Sigmoid colon (tissue), 7 donors: ENCODE data around the gene FAM168B. TPM values are rescaled to one million over a fixed set of nuclear protein-coding genes. Genes with fewer than 3 reads are reported as not detected.

ENCODE experiments used
- DNase-seq: peaks from one replicate; pipeline ENCODE4 v3.0.0-alpha.2; 2019
- H3K27ac ChIP-seq, 4 donors: fragments of 200-600 bp; sonication (generic); one replicate each; pipeline ENCODE4 v1.5.1; 2016 to 2019; ENCODE audit warnings: mild to moderate bottlenecking in 1 of 4
- H3K27me3 ChIP-seq, 3 donors: fragments of 200-600 bp; sonication (generic); one replicate each; pipeline ENCODE4 v1.5.1; 2019; ENCODE audit warnings: mild to moderate bottlenecking in 1 of 3
- H3K36me3 ChIP-seq, 4 donors: fragments of 200-600 bp; sonication (generic); one replicate each; pipeline ENCODE4 v1.5.1; 2016 to 2019
- H3K4me1 ChIP-seq, 4 donors: fragments of 200-600 bp; sonication (generic); one replicate each; pipeline ENCODE4 v1.5.1; 2017 to 2019
- H3K4me3 ChIP-seq, 4 donors: fragments of 200-600 bp; sonication (generic); one replicate each; pipeline ENCODE4 v1.5.1; 2017 to 2019; ENCODE audit warnings: mild to moderate bottlenecking in 2 of 4, moderate library complexity in 1 of 4
- H3K9me3 ChIP-seq, 4 donors: fragments of 200-600 bp in 3 of 4; sonication (generic) in 3 of 4; one replicate each; pipeline versions ENCODE4 v1.5.1 to v1.6.1; 2013 to 2019
- CTCF ChIP-seq, 4 experiments: fragments of 450-650 bp in 3 of 4; fragments of 200-600 bp in 1 of 4; IDR thresholded peaks; one replicate each; pipeline ENCODE4 v1.5.1; 2016 to 2019; ENCODE audit warnings: antibody characterized with exemption in 4 of 4, mild to moderate bottlenecking in 3 of 4, moderate library complexity in 2 of 4
- EP300 ChIP-seq, 4 donors: sonication (generic); formaldehyde crosslinking; IDR thresholded peaks; one replicate each; pipeline ENCODE4 v1.6.1; 2017; ENCODE audit warnings: antibody characterized with exemption in 4 of 4
- POLR2A ChIP-seq, 2 donors: fragments of 450-650 bp; IDR thresholded peaks; one replicate each; pipeline ENCODE4 v1.6.1; 2016; ENCODE audit warnings: antibody characterized with exemption in 2 of 2, mild to moderate bottlenecking in 2 of 2, moderate library complexity in 2 of 2
- POLR2AphosphoS5 ChIP-seq, 4 donors: sonication (generic); formaldehyde crosslinking; IDR thresholded peaks; one replicate each; pipeline ENCODE4 v1.6.1; 2017; ENCODE audit warnings: antibody characterized with exemption in 4 of 4
- WGBS, 2 donors: extraction: QIAGEN DNeasy Blood & Tissue Kit; methylation state at CpG; one replicate each; pipeline ENCODE4 v1.1.7; 2013; 5-methylcytosine and 5-hydroxymethylcytosine counted together
- intact Hi-C: fragments of 100-400 bp; cut with DNase I; formaldehyde crosslinking; loops from one replicate; pipeline ENCODE4 v1.15.1; 2023
- polyA plus RNA-seq, 3 donors: library from polyadenylated mRNA; stranded (reverse); fragments of 200-250 nt; gene quantifications; one replicate each; pipeline ENCODE4 v1.2.3, GENCODE V29; 2013
- total RNA-seq, 4 donors: library from RNA; depleted of rRNA; stranded (reverse); fragments of >200 nt; gene quantifications; one replicate each; pipeline ENCODE4 v1.1.0, GENCODE V29; 2016
- donor health status: healthy with polysubstance abuse.
- donor health status: Bipolar disorder and iron deficiency.
- donor health status: healthy.

FAM168B gene
- total and polyA plus RNA-seq, 7 donors = 29.1 to 153 (median 125) TPM

GRCh38 chr2:131022731-131023130 lies 70.5 kb downstream of the FAM168B start:
- Histone ChIP-seq H3K9me3 (no peaks in the 10 kb centered on the region), H3K4me1 (no peaks in the 10 kb centered on the region), H3K36me3 (no peaks in the 10 kb centered on the region), H3K27ac (no peak overlapping the region), H3K27me3 (no peaks in the 10 kb centered on the region), H3K4me3 (no peak overlapping the region)
- intact Hi-C loops = no loop called here
- TF ChIP-seq EP300 (IDR thresholded peaks at IDR 0.05) = no peak
- TF ChIP-seq CTCF (IDR thresholded peaks at IDR 0.05) = no peak
- TF ChIP-seq POLR2AphosphoS5 (IDR thresholded peaks at IDR 0.05) = no peak
- 56 to 62% methylated on average over 1 of the region's 1 CpG for WGBS, 2 donors
- no peak for DNase-seq

GRCh38 chr2:131016826-131017741 lies 76.2 kb downstream of the FAM168B start:
- H3K36me3 ChIP-seq = no peaks in the 10 kb centered on the region
- no peak for DNase-seq
- no peak overlapping the region for H3K4me3 ChIP-seq
- no peaks in the 10 kb centered on the region for H3K4me1 ChIP-seq
- 31 to 50% methylated on average over 8 of the region's 8 CpGs for WGBS, 2 donors
- H3K9me3 ChIP-seq = no peaks in the 10 kb centered on the region
- H3K27ac ChIP-seq = no peak overlapping the region
- TF ChIP-seq CTCF (IDR thresholded peaks at IDR 0.05) (no peak), POLR2AphosphoS5 (IDR thresholded peaks at IDR 0.05) (no peak), EP300 (IDR thresholded peaks at IDR 0.05) (no peak), POLR2A (IDR thresholded peaks at IDR 0.05) (no peak)
- H3K27me3 ChIP-seq = no peaks in the 10 kb centered on the region
- intact Hi-C loops = no loop called here

- Histone ChIP-seq H3K4me3 (no peak overlapping the region), H3K36me3 (no peaks in the 10 kb centered on the region), H3K4me1 (no peaks in the 10 kb centered on the region), H3K27ac (no peak overlapping the region), H3K27me3 (peaks cover 0 to 7% (median 0%) of the 10 kb centered on the region in 3 donors), H3K9me3 (no peaks in the 10 kb centered on the region)
- TF ChIP-seq POLR2A (IDR thresholded peaks at IDR 0.05) (no peak), EP300 (IDR thresholded peaks at IDR 0.05) (no peak), CTCF (IDR thresholded peaks at IDR 0.05) (no peak), POLR2AphosphoS5 (IDR thresholded peaks at IDR 0.05) (no peak)
- DNase-seq = no peak
- intact Hi-C loops = no loop called here
- 83 to 92% methylated on average over 11 of the region's 11 CpGs for WGBS, 2 donors
Observed at GRCh38 chr2:131015764-131016163, 77.5 kb downstream of the FAM168B start.

- intact Hi-C loops = no loop called here
- no peak overlapping the region for H3K27ac ChIP-seq
- TF ChIP-seq EP300 (IDR thresholded peaks at IDR 0.05) (no peak), POLR2A (IDR thresholded peaks at IDR 0.05) (no peak), CTCF (IDR thresholded peaks at IDR 0.05) (no peak), POLR2AphosphoS5 (IDR thresholded peaks at IDR 0.05) (no peak)
- no peaks in the 10 kb centered on the region for H3K9me3 ChIP-seq
- no peaks in the 10 kb centered on the region for H3K36me3 ChIP-seq
- peaks cover 0 to 15% (median 0%) of the 10 kb centered on the region in 3 donors for H3K27me3 ChIP-seq
- no peak for DNase-seq
- no peak overlapping the region for H3K4me3 ChIP-seq
- H3K4me1 ChIP-seq = no peaks in the 10 kb centered on the region
Observed at GRCh38 chr2:131014141-131014540, 79.1 kb downstream of the FAM168B start.
